ENCODE results near the gene THADA. TPM values are rescaled to one million over a fixed set of nuclear protein-coding genes. Genes with fewer than 3 reads are reported as not detected.
"Not testable (repeated sequence)": the region's sequence is repeated elsewhere in the genome, so short reads cannot be mapped to it uniquely, and the experiment has no call there.

The THADA gene
- total RNA-seq, 1 donor from 2014 or later = 18.4 TPM

DNA sequence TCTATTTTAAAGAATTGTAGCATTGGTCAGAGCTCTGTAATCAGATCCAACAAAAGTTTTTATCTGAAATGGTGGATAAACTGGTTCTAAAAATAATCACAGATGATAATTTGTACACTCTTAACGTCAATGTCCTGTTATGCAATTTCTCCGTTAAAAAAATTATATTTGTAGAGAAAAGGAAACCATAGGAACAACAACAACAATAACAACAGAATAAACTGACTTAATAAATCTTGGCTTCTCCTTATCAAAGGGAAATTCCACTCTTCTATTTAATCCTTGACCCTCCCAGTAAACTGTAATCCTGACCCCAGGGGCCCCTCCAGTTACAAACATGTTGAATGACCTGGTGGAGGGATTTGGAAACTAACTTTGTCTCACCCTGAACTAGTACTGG lies 290.8 kb downstream of the THADA start:
- DNase-seq (ENCODE audit: low spot score) = no peak
- intact Hi-C loops (cut with DNase I) = no loop called here

DNA sequence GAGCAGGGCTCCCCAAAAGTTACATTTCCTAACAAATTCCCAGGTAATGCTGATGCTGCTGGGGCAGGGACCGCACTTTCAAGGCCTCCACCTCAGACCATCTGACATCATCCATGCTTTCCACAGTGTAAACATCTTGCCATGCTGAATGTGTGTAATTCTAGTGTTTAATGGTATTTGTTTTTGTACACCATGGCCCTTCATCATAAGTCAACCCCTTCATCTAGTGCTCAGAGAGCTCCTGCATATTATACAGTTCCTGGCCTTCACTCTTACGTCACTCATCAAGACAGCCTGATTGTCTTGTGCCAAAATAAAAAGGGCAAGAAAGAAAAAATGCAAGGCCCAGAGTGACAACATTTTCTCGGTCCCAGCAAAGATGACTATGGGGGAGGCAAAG lies 291.9 kb downstream of the THADA start:
- intact Hi-C loops (cut with DNase I) = no loop called here

DNA sequence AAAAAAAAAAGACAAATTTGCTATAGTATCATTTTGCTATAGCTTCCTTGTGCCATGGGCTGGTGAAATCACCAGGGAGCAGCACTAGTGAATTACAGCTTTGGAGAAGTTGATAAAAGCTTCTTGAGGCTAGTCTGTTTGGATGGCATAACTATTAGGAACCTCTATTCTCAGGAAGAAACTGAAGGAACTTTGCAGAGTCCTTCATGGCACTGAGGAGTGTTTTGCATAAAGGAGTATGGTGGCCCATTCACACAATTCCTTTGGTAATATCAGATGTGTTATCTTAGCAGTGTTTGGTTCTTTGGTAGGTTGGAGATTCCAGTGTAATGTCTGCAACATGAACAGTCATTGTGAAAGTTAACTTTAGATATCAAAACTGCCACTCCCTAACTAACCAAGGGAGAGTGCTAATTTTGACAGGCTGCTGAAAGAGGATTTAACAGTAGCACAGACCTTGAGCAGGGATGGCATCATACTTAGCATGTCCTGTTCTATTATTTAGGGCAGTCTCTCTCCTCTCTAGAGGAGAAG lies 292.8 kb downstream of the THADA start:
- intact Hi-C loops (cut with DNase I) = no loop called here
- DNase-seq (ENCODE audit: low spot score) = no peak

More for the DNA sequence above, 291.9 kb downstream of the THADA start:
- DNase-seq (ENCODE audit: low spot score) = no peak

DNA sequence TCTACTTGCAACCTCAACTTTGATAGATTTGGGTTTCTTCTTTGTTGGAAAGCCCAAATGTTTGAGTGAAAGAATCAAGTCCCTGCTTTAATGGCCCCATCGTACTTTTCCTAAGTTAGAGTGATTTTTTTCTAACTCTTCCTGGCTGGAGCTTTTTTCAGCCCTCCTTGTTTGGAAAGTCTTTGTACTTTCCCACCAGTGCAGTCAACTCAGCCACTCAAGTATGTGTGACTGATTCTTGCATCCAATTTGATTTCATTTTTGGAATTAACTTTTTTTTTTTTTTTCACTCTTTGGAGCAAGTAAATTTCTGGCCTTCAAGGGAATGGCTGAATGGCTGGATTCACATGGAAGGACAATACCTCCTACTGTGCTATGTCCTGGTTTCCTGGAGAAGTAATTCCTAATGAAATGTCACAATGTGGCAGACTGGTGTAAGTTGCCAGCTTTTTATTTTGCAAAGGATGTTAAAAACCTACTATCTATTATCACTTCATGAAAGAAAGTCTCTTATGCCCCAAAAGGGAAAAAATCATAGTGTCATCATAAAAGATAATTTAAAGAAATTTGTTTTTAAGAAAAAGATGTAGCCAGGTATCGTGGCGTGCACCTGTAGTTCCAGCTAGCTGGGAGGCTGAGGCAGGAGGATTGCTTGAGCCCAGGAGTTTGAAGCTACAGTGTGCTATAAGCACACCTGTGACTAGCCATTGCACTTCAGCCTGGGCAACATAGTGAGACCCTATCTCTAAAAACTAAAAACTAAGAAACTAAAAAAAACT lies 293.5 kb downstream of the THADA start:
- DNase-seq (ENCODE audit: low spot score) = no peak
- intact Hi-C loops (cut with DNase I) = no loop called here

DNA sequence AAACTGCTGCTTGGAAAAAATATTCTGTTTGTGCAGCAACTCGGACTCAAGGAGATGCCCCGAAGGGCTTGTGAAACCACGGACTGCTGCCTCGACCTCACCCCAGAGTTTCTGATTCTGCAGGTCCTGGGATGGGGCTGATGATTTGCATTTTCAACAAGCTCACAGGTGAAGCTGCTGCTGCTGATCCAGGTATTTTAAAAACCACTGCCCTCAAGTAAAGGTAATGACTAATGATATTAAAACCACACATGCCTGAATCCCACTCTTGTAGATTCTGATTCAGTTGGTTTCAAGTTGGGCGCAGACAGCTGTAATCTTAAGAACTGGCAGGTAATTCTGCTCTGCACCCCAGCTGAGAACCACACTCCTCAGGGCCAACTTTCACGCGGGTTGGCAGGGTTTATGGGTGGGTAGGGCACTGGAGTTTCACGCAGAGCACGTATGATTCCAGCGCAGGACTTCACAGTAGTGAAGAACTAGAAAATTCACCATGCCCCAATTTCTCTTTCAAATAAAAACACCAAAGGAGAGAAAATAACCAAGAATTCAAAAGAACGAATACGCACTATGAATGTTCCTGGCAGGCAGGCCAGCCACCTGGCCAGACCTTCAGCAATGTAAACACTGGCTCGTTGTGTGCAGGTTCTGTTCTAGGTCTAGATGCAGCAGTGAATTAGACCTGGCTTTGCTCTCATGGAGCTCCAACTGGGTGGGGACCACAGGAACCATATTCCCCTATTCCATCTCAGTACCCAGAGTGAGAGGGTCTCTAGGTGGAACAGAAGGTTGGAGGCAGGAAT lies 294.9 kb downstream of the THADA start:
- DNase-seq (ENCODE audit: low spot score) = no peak
- intact Hi-C loops (cut with DNase I) = no loop called here

DNA sequence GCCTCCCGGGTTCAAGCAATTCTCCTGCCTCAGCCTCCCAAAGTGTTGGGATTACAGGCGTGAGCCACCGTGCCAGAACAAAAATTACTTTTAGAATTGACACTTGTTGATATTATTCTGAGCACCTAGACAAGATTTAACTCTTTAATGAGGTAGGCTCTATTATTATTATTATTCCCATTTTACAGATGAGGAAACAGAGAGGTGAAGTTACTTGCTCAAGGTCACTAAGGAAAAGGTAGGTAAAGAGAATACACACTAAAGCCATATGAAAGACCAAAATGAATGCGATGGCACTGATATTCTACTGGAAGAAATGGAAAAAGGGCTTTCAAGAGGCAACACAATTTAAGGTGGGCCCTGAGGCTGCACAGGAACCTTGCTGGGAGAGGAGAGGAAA lies 295.6 kb downstream of the THADA start:
- intact Hi-C loops (cut with DNase I) = no loop called here
- no peak for DNase-seq (ENCODE audit: low spot score)

DNA sequence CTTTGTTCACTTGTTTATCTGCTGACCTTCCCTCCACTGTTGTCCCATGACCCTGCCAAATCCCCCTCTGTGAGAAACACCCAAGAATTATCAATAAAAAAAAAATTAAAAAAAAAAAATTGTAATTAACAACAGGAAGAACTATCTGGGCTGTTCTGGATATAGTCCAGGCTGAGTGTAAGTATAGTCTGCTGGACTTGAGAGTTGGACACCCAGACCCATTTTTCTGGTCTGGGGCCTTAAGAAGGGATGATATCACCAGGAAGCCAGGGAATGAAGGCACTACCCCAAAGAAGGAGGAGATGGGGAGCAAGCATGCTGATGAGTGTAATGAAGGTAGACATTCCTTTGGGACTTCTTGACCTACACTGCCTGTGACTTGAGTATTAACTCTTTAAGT lies 297.3 kb downstream of the THADA start:
- no peak for DNase-seq (ENCODE audit: low spot score)
- intact Hi-C loops (cut with DNase I) = loop anchor here (5.0 kb wide), 1 partner anchor 66 kb away; no protein-coding TSS in a partner anchor

DNA sequence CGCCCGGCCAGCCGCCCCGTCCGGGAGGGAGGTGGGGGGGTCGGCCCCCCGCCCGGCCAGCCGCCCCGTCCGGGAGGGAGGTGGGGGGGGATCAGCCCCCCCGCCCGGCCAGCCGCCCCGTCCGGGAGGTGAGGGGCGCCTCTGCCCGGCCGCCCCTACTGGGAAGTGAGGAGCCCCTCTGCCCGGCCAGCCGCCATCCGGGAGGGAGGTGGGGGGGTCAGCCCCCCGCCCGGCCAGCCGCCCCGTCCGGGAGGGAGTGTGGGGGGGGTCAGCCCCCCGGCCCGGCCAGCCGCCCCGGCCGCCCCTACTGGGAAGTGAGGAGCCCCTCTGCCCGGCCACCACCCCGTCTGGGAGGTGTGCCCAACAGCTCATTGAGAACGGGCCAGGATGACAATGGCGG lies 298.1 kb downstream of the THADA start:
- not testable (repeated sequence) for DNase-seq (ENCODE audit: low spot score)
- intact Hi-C loops (cut with DNase I) = loop anchor here (5.0 kb wide), 1 partner anchor 65 kb away; no protein-coding TSS in a partner anchor

DNA sequence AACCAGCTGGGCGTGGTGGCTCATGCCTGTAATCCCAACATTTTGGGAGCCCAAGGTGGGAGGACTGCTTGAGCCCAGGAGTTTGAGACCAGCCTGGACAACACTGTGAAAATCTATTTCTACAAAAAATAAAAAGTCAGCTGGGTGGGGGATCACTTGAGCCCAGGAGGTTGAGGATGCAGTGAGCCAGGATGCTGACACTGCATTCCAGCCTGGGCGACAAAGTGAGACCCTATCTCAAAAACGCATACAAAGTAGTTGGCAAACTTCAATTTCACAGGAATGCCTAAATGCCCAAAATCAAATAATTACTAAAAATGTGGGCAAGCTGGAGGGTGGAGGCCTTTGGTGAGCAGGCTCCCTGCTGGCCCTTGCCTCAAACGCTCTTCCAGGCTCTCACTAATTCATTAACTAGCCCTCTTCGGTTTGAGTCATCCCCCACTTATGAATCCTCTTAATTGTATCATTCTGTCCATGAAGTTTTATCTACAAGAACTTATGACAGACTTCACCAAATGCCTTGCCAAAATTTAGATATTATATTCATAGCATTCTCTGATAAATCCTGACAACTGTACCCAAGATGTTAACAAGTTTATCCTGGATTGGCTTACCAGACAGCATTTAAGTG lies 300.8 kb downstream of the THADA start:
- intact Hi-C loops (cut with DNase I) = loop anchor here (5.0 kb wide), 1 partner anchor 63 kb away; no protein-coding TSS in a partner anchor
- DNase-seq (ENCODE audit: low spot score) = no peak

DNA sequence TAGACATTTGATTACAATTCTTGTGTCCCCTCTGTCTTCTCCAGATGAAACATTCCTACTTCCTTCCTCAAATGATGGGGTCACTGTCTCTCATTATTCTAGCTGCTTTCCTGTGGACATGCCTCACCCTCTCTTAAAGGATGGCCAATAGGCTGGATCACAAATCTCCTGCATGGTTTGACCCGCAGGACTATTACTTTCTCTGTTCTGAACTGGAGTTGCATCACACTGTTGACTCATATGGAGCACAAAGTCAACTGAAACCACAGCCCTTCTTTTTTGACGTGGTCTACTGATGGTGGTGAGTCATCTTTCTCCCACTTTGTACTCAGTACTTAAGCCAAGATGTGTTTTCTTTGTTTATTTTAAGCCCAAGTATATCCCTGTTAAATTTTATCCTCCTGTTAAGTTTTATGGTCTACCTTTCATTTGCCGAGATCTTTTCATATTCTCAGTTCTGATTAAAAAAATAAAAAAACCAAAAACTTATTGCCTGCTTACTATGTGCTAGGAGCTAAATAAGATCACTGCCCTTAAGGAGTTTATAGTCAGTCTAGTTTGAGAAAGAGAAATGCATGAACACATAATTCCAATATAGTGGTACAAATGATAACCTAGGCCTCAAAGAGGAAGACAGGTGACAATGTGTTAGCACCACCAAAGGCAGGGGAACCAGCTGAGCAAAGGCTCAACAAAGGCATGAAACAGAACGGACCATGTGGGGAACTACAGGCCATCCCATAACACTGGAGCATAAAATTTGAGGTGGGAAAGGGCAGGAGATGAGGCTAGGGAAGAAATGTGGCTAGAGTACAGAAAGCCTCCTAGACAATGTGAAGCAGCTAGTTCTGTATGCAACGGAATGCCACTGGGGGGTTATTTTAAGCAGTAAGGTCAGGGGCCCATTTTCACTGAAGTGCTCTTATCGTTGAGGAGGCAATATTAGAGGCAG lies 301.8 kb downstream of the THADA start:
- intact Hi-C loops (cut with DNase I) = no loop called here
- DNase-seq (ENCODE audit: low spot score) = no peak

DNA sequence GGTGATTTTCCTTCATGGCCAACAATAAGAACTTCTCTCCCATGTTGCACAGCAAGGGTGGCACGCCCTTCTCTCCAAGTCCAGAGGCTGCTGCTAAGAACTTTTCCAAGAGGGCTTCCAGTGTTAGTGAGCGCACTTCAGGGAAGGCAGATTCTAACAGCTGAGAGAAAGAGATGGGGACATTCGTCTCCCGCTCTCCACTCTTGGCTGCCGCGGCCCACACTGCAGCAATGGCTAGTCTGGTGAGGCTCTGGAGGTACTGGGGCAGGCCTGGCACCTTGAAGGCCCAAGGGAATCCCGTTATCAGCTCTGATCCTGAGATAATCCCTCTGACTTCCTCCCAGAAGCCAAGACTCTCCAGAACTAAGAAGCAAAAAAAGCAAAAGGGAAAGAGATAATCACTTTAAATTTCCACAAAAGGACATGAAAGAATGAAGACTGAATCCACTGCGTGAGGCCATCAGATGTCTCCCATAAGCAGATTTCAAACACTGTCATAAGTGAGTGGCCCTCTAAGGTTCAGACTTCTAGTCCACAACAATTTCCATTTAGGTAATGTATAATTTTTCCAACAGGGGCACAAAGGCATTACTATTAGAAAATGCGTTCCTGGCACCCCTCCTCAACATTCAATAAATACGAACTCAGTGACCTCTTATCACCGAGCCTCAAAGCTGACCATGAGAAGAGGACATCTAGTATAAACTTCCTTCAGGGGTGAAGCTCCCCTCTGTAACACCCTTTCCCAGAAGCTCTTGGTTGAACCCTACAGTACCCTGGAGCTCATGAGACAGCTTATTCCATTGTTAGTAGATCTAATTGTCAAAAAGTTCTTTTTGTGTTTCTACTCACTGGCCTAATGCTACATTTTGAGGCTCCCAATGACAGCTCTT lies 302.7 kb downstream of the THADA start:
- DNase-seq (ENCODE audit: low spot score) = no peak
- intact Hi-C loops (cut with DNase I) = no loop called here

DNA sequence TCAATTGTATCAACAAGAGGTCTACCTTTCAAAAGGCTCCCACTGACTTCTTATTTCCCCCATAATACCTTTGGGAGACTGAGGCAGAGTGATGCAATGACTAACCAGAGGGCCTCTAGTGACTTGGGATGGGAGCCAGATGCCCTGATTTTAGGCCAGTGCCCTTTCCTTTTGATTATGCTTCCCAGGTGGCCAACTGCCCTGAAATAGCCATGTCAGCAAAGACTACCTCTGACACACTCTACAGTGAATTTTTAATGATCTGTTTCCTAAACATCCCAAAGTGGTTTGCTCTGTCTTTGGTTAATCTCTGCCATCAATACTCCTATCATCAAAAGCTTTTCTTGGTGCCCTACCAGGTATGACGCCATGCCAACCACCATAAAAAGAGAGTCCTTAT lies 303.5 kb downstream of the THADA start:
- no peak for DNase-seq (ENCODE audit: low spot score)
- intact Hi-C loops (cut with DNase I) = no loop called here

DNA sequence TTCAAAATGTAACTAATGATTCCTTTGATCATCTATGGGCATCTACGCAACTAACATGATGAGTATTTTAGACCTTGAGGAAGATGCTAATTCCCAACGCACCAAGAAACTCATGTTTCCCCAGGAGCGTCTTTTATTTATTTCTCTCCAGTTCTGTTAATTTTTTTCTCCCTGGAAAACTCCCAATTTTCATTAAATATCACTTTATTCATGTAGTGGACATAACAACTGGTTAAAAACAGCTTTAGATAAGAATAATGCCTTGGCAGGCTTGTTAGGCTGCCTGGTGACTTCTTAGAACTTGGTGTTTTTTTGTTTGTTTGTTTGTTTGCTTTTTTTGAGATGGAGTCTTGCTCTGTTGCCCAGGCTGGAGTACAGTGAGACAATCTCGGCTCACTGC lies 306.5 kb downstream of the THADA start:
- no peak for DNase-seq (ENCODE audit: low spot score)
- intact Hi-C loops (cut with DNase I) = no loop called here

DNA sequence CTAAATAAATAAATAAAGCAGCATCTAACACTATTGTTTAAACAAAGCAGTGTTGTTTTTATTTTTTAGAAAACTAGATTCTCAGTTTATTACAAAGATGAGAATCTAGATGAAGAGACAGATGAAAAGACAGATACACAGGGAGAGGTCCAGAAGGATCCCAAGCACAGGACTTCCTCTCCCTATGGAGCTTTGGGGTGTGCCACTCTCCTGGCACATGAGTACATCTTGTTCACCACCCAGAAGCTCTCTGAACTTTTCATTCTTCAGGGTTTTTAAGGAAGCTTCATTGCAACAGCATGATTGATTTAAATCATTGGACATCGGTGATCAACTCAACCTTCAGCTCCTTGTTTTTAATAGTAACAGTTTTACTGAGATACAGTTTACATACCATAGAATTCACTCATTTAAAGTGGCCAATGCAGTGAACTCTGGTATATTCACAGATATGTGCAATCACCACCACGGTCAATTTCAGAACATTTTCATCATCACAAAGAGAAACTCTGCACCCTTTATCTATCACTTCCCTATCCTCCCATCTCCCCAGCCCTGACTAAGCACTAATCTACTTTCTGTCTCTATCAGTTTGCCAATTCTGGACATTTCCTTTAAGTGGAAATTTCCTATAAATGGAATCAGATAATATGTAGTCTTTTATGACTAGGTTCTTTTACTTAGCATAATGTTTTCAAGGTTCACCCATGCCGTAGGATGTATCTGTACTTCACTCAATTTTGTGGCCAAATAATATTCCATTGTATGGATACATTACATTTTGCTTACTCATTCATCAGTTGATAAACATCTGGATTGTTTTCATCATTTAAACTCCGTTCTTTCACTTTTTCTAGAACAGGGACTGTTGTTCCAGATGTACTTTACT lies 307.2 kb downstream of the THADA start:
- DNase-seq (ENCODE audit: low spot score) = no peak
- intact Hi-C loops (cut with DNase I) = no loop called here

DNA sequence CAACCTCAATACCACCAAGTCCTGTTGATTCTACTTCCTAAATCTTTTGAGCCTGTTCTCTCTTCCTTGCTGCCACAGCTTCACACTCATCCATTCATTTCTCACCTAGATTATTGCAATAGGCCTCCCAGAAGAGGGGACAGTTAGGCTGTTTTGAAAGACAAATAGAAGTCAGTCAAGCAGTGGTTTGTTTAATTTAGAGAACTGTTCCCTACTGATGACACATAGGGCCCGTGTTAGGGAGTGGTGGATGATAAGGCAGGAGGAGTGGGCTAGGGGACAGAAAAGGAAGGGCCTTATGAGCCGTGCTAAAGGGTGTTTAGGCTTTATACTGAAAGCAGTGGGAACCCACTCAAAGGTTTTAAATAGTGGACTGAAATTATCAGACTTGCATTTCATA lies 309.9 kb downstream of the THADA start:
- DNase-seq (ENCODE audit: low spot score) = no peak
- intact Hi-C loops (cut with DNase I) = no loop called here

DNA sequence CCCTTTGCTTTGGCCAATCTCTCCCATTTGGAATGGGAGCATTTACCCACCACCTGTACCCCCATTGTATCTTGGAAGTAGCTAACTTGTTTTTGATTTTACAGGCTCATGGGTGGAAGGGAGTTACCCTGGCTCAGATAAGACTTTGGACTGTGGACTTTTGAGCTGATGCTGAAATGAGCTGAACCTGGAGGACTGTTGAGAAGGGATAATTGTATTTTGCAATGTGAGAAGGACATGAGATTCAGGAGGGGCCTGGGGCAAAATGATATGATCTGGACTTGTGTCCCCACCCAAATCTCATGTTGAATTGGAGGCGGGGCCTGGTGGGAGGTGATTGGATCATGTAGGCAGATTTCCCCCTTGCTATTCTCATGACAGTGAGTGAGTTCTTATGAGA lies 310.9 kb downstream of the THADA start:
- peak; percentile 20 for DNase-seq (ENCODE audit: low spot score)
- intact Hi-C loops (cut with DNase I) = no loop called here

DNA sequence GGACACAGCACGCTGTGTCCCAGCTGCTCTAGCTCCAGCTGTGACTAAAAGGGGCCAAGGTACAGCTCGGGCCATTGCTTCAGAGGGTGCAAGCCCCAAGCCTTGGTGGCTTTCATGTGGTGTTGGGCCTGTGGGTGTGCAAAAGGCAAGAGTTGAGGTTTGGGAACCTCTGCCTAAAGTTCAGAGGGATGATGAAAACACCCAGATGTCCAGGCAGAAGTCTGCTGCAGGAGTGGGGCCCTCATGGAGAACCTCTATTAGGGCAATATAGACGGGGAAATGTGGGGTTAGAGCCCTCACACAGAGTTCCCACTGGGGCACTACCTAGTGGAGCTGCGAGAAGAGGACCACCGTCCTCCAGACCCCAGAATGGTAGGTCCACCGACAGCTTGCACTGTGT lies 311.5 kb downstream of the THADA start:
- intact Hi-C loops (cut with DNase I) = not testable (repeated sequence)
- peak; percentile 67 for DNase-seq (ENCODE audit: low spot score)
